HG02840 (cell line): ENCODE measurements around the gene IQCH.

Experiments
- ATAC-seq: cut with Tn5 transposase; IDR thresholded peaks from one replicate; pipeline ENCODE4 v1.9.1; 2021; ENCODE audit warnings: mild to moderate bottlenecking, moderate library complexity, moderate number of reproducible peaks; ENCODE audit not compliant: unreplicated experiment, low FRiP score

IQCH gene

GRCh38 chr15:67296188-67296587 lies 41.6 kb downstream of the IQCH start:
- ATAC-seq: no peak

GRCh38 chr15:67296684-67297083 lies 42.1 kb downstream of the IQCH start:
- ATAC-seq: no peak

DNA sequence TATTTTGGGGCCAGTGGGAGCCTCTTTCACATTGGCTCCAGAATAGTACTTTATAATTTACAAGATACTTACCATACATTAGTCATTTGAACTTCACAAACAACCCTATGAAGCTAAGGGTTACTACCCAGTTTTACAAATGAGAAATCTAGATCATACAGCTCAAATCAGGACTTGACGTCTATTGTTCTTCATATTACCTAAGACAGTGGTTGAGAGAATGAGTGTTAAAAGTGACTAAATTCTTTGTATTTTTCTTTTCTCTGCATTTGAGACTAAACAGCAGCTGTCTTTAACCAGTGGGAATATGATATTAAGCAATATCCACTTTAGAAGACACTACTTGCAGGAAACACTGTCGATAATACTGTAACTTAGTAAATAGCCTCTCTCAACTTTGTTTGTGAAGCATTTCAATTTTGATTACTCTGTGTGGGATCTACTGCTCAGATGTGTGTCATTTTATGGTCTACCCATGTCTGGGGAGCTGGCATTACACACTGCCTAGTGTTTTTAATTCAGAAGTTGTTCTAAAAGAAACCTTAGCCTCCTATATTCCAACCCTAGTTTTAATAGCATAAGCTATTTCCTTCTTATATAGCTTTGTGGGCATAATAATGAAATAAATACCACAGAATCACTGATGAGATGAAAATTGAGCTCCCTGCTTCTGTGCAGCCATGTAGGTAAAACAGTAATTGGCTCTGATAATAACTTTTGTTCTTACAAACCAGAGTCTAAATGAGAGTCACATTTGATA lies 45.9 kb downstream of the IQCH start:
- ATAC-seq: no peak

- no peak for ATAC-seq
Observed at GRCh38 chr15:67303490-67304363, 49.1 kb downstream of the IQCH start.

DNA sequence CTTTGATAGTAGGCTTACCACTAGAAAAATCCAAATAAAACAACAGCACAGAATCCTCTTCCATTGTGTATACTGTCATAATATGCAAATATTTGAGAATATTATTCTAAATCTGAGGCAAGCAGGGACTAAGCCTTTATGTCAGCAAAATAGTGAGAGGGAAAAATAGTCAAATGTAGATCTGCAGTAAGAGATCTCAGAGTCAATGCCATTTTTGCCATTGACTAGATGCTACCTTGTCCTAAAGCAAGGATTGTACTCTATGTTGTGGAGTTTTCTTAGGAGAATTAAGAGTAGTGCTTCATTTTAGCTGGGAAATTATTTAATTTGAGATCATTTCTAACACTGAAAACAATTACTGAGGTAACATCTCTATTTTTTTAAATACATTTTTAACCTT lies 50.2 kb downstream of the IQCH start:
- ATAC-seq: no peak

GRCh38 chr15:67305506-67305905 lies 50.9 kb downstream of the IQCH start:
- ATAC-seq: no peak

DNA sequence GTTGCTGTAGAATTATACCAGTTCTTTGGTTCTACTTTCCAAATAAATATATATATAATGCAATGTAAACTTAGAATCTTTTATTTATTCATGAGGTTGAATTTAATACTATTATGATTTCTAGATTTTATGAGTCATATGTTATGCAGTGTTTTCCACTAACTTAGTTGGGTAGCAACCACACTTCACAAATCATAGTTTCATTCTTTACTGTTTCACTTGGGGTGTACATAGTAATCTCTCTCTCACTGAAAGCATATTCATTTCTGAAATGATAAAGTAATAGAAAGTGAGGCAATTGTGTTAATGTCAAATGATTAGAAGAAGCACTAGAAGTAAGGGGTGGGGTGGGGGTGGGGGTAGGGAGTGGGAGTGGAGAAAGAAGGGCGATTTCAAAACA lies 52.6 kb downstream of the IQCH start:
- ATAC-seq: no peak

- ATAC-seq: no peak
Observed at GRCh38 chr15:67307889-67308597, 53.5 kb downstream of the IQCH start.

GRCh38 chr15:67311731-67312130 lies 57.1 kb downstream of the IQCH start:
- no peak for ATAC-seq

- no peak for ATAC-seq
Observed at GRCh38 chr15:67319961-67320360, 65.4 kb downstream of the IQCH start.

GRCh38 chr15:67321352-67321751 lies 66.8 kb downstream of the IQCH start:
- ATAC-seq: no peak

- no peak for ATAC-seq
Observed at GRCh38 chr15:67322481-67322880, 67.9 kb downstream of the IQCH start.

DNA sequence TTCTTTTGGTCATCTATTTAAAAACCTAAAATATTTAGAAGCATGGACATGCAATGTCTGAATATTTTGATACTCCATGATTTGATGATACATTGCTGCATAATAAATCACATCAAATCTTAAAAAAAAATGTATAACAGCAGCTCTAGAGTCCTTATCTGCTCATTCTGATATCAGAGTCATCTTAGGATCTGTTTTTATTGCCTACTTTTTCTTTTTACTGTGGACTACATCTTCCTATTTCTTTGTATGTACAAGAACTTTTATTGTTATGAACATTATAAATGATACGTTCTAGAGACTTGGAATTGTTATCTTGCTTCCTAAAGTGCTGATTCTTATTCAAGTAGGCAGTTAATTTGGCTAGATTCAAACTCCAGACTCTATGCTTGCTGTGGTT lies 72.7 kb downstream of the IQCH start:
- no peak for ATAC-seq

- ATAC-seq: no peak
Observed at GRCh38 chr15:67327737-67328136, 73.2 kb downstream of the IQCH start.

GRCh38 chr15:67329984-67330733 lies 75.6 kb downstream of the IQCH start:
- no peak for ATAC-seq

- no peak for ATAC-seq
Observed at GRCh38 chr15:67331676-67332075, 77.1 kb downstream of the IQCH start.

DNA sequence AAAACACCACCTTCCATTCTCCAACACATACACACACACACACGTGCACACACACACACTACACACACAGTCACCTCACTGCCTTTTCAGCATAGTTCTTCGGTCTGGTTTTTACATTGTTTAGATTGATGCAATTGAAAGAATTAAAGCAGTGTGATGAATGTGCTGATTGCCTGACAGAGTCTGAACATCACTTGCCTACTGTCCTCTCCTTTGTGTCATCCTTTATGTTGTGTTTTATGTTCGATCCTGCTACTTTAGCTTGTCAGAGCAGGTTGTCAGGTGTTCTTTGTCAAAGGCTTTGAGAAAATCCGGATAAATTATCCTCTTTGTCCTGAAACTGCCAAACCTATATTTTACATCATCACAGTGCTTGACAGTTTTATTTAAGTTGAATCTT lies 80.4 kb downstream of the IQCH start:
- no peak for ATAC-seq

GRCh38 chr15:67335534-67336222 lies 81.1 kb downstream of the IQCH start:
- ATAC-seq: no peak

DNA sequence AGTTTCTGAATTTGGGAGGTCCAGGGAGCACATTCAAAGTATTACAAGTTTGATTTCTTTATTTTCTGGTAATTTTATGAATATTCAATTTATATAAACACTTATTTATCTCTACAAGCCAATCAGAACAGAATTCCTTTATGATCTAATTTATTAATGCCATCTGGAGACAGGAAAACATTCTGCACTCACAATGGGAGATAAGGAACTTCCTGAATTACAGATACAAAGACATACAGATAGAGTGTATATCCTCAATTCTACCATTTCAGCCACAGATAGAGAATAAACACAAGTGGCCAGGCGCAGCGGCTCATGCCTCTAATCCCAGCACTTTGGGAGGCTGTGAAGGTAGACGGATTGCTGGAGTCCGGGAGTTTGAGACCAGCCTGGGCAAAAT lies 86.0 kb downstream of the IQCH start:
- no peak for ATAC-seq

DNA sequence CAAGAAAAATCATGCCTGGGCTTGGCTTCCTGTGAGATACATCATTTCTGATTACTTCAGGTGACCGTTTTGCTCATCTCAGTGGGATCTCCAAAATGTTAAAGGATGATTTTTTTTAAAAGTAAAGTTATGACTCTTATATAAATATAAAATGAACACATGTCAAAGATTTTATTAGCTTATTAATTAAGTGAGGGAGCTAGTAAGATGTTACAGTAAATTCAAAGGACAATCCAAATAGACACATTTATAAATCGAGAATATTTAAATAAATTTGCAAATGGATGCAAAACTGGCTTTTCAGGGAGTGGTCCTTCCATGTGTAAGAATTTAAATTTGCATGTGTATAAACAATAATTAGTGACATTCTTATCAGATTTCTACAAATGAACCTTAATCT lies 87.0 kb downstream of the IQCH start:
- ATAC-seq: no peak
